Anterior cingulate cortex (tissue), 58 donors: ENCODE data around the gene ABCF3.

Experiments
- DNase-seq, 58 donors: peaks; one replicate each; lab custom pipeline; 2025; lab: John Stamatoyannopoulos, UW

Gene ABCF3

DNA sequence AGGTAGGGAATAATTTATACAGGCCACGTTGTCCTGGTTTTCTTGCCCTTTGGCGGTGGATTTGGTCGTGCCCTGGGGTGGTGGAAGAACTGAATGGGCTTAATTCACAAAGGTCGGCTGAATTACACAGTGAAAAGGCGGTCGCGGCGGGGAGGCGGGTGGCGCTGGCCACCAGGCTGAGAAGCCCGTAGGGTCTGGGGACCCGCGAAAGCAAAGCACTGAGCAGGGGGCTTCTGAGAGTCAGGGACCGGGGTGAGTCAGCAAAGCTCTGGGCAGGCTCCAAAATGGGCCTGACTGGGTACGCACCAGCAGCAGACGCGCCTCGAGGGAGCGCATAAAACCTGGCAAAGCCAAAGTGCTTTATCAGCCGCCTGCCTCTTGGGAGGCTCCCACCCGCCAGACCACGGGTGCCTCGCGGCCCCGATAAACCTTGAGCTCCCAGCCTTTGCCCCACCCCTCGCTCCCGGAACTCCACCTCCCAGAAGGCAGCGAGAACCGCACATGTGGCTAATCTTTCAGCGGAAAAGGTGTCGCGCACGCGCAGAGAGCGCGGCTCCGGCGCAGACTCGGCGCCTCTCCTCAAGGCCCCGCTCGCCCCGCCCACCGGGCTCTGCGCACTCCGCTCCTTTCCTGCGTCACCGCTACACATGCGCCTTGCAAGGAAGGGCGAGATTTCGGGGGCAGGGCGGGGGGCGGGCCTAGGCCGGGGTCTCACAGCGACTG lies 377 bp upstream of the ABCF3 start:
- peak; percentile 88 to 100 (median 98) for DNase-seq

DNA sequence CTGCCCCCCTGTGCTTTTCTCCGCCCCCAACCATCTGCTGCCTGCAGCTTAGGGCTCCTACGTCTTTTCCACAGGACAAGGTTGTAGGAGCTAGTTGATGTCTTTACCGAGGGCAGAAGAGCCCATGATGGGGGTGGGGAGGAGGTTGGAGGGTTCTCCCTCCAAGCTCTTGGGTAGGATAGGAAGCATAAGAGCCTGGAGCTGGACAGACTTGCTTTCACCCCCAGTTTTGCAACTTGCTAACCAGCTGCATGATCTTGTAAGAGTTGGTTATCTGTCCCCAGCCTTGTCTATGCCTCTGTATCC lies 856 bp downstream of the ABCF3 start:
- DNase-seq, result no peak

DNA sequence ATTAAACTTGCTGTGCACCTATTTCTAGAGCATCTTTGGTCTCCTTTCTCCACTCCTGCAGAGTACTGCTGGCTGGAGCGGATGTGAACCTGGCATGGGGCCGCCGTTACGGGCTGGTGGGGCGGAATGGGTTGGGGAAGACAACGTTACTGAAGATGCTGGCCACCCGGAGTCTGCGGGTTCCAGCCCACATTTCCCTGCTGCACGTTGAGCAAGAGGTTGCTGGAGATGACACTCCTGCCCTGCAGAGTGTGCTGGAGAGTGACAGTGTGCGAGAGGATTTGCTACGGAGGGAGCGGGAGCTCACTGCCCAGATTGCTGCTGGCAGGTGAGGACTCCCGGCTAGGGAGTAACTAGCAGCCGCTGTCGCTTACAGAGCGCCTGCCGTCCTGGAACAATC lies 2.1 kb downstream of the ABCF3 start:
- DNase-seq, result no peak

DNA sequence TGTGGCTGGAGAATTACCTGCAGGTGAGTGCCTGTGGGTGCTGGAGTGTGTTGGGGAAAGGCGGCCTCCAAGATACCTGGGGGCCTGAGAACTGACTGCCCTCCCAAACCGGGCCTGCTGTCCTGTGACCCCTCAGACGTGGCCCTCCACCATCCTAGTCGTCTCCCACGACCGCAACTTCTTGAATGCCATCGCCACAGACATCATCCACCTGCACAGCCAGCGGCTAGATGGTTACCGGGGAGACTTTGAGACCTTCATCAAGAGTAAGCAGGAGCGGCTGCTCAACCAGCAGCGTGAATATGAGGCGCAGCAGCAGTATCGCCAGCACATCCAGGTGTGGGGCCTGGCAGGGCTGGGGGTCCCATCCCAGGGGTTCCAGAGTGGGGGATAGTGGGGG lies 3.4 kb downstream of the ABCF3 start:
- no peak for DNase-seq

DNA sequence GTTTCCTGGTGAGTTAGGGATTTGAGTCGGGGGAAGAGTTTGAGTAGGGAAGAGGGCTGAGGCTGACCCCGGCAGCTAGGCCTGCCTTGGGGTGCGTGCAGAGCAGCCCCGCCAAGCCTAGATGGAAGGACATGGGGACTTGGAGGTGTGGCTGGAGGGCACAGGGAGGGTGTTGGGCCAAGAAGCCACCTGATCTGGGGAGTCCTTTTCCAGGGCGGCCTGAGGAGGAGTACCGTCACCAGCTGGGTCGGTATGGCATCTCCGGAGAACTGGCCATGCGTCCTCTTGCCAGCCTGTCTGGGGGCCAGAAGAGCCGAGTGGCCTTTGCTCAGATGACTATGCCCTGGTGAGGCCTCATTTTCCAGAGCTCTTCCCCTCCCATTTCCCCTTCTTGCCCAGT lies 6.9 kb downstream of the ABCF3 start:
- no peak for DNase-seq

DNA sequence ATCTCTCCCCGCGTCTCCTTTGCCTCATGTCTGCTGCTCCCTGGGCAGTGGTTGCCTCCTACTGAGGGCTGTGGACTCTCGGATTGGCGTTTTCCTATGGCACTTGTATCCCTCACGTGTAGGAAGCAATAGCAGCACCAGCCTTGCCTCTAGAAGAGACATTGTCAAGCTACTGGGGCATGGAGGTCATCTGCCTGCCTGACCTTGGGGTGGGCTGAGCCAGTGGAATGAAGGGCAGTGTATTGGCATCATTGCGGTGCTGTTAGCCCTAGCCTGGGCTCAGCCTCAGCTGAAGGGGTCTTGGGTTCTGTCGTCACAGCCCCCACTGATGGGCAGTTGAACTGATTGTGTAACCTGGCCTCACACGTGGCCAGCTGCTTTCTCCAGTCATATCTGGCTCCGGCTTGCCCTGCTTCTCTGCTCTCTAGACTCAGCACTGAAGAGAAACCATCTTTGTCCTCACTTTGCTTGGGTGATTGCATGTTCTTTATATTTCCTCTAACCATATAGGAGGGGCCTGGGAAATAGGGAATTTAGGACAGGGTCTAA lies 8.1 kb downstream of the ABCF3 start:
- no peak for DNase-seq

DNA sequence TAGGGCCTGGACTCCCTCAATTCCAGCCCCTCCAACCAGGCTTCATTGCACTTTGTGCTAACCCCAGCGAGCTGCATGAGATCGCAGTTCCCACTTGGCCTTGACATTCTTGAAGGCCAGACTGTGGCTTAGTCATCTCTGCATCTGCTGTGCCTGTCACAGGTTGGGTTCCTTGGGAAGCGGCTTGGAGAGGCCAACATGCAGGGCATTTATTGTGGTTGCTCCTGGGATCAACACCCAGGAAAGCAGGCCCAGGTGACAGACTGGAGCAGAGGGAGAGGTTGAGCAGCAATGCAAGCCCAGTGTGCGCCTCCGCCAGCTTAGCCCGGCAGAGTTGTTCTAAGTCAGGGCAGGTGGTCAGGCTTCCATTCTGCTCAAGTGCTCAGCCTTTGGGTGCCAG lies 10.5 kb downstream of the ABCF3 start:
- no peak for DNase-seq

DNA sequence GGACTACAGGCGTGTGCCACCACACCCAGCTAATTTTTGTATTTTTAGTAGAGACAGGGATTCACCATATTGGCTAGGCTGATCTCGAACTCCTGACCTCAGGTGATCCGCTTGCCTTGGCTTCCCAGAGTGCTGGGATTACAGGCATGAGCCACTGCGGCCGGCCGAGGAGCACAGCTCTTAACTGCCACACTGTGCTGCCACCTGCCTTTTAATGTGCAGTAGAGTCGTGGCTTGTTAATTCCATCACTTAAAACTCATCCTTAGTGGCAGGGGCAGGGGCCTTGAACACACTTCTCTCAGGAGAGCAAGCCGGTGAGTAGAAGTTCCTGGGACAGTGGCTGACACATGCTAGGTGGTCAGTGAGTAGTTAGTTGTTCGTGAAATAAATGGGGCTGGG lies 12.5 kb downstream of the ABCF3 start:
- no peak for DNase-seq

DNA sequence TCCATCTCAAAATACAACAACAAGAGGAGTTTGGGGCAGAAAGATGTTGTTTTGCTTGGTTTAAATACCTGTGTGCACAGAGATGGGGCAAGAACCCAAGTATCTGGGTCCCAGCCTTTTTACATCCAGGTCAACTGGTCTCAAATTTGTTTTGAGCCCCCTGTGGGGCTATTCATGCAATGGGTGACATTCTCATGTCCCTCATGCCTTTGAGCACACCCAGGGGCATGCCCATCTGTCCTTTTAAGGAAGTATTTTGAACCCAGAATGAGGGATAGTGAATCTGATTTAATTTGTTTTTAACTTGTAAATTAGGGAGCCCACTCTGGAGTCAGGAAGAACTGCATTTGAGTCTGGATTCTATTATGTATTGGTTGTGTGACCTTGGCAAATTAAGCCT lies 14.8 kb downstream of the ABCF3 start:
- DNase-seq, result no peak

DNA sequence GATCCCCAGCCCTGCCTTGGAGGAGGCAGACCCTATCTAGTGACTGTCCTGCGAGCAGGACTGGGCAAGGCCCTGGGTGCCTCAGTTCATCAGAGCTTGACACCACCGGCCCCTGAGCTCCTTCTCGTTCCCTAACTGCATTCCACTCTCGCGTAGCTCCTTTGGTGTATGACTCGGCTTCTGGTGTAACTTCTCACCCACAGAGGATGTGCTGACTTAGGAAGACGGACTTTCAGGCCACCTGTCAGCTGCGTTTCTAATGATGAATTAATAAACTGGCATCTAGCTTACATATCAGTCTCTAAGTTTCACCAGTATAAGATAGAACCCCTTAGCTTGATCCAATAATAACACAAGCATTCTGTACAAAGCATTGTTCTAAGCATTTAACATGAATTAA lies 17.5 kb downstream of the ABCF3 start:
- DNase-seq, result no peak

DNA sequence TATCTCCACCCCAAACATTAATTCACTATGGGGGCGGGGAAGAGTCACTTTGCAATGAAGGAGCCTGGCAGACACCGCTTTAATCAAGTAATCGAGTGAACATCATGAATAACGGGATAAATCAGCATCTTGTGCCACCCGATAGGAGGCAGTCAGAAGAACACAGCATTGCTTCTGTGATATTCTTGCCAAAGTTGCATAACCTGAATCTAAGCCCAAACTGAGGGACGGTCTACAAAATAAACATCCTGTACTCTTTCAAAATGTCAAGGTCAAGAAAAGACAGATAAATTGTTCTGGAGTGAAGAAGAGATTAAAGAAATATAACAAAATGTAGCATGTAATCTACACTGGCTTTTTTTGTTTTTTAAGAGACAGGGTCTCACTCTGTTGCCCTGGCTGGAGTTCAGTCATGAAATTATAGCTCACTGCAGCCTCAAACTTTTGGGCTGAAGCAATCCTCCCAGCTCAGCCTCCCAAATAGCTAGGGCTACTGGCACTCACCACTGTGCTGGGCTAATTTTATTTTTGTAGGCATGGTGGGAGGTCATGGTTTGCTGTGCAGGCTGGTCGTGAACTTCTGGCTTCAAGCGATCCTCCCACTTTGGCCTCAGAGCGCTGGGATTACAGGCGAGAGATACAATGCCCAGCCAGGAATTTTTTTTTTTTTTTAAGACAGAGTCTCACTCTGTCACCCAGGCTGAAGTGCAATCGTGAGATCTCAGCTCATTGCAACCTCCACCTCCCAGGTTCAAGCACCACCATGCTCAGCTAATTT lies 23.3 kb downstream of the ABCF3 start:
- no peak for DNase-seq

DNA sequence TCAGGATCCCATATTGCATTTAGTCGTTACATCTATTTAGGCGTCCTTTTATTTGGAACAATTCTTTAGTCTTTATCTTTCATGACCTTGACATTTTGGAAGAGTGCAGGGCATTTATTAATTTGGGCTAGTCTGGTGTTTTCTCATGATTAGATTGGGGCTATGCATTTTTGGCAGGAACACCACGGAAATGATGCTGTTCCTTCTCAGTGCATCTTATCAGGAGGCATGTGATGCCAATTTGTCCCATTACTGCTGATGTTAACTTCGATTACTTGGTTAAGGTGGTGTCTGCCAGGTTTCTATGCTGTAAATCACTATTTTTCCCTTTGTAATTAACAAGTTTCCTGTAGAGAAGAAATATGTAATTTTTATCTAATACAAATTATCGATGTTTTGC lies 25.3 kb downstream of the ABCF3 start:
- DNase-seq, result no peak

DNA sequence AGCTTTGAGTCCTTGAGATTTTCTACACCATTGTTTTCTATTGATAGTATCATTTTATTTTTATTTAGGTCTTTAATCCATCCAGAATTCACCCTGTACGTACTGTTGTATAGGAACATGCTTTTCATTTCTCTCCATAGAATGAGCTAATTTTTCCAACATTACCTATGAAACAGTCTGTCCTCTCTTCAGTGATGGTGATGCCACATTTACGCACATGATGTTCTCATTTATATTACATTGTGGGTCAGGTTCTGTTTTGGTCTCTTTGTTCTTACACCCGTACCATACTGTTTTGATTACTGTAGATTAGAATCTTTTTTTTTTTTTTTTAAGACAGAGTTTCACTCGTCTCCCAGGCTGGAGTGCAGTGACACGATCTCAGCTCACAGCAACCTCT lies 25.7 kb downstream of the ABCF3 start:
- DNase-seq, result no peak

DNA sequence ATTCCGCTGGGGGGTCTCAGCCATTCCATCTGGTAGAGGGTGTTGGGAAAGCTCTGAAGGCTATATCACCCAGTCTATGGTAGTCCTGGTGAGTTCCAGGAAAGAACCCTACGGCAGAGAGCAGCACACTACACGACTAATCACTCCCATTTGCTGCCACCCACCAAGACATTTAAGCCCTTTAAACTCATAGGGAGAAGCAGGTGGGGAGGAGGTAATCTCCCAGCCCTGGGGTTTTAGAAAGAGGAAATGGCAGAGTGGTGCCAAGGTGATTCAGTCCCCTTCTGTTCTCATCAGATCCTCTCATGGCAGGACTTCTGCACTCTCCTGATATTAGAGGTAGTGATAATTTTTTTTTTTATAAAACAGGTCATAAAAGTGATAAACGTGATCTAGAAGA lies 32.8 kb downstream of the ABCF3 start:
- DNase-seq, result no peak

DNA sequence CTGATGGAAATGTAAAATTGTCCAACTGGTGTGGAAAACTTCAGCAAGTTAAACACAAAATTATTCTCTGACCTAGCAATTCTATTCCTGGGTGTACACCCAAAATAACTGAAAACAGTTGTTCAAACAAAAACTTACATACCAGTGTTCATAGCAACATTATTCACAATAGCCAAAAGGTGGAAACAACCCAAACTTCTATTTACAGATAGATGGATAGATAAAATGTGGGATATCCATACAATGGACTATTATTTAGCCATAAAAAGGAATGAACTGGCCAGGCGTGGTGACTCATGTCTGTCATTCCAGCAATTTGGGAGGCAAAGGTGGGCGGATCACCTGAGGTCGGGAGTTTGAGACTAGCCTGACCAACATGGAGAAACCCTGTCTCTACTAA lies 36.5 kb downstream of the ABCF3 start:
- no peak for DNase-seq

DNA sequence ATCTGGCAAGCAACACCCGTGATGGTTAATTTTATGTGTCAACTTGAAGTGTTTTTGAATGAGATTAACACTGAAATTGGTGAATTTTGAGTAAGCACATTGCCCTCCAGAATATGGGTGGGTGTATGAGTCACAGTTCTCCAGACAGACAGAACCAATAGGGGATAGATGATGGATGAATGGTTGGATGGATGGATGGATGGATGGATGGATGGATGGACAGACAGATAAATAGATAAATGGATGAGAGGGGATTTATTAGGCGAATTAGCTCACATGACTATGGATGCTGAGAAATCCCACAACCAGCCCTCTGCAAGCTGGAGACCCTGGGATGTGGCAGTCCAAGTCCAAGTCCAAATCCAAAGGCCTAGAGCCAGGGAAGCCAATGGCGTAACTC lies 37.9 kb downstream of the ABCF3 start:
- no peak for DNase-seq

DNA sequence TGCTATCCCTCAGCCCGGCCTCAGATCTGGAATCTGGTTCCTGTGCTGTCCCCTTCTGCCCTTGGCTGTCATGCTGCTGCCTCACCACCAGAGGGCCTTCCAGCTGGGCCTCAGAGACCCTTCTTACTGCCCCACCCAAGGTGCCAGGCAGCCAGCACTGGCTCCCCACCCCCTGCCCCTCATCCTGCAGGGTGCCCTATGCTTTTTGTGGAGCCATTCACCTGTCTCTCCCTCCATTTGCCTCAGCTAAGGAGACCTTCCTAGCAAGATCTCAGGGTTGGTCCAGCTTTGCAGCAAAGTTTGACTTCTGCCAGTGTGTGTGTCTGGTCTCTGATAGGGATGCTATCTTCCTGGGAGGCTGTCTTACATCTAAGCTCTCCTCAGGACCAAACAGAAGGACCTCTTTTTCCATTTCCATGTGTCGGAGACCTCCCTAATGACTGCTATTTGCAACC lies 41.5 kb downstream of the ABCF3 start:
- DNase-seq, result peak in 2 of 58 donors; percentile 4 to 12

DNA sequence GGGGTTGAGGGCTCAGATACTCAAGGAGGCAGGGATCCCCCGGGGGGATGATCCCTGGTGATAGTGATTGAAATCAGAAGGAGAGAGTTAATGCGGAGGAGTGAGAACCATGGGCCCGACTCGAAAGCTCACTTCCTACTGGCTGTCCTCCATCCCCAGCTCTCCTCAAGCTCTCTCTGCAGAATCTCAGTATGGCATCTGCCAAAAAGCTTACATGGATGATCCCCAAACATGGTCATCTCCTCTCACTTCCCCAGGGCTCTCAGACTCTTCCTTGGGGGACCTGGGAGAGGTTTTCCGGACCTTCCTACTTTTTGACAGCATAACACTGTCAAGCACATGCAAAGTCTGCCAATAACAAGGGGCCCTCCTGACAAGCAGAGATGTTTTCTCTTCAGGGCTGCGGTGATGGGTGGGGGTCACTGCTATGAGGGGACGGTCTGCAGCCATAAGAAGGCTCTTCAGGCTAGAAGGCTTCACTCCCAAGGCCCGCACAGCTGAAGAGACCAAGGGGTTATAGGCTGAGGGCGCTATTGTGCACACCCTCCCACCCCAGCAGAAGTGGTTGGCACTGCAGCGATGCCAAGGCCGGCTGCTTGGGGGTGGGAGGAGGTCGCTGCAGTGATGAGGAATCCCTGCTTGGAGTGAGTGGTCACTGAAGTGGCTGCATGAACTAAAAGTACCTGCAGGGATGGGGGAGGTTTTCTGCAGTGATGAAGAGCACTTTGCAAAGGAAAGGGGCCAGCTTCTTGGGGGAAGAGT lies 42.6 kb downstream of the ABCF3 start:
- DNase-seq, result peak in 2 of 58 donors; percentile 18 to 36

DNA sequence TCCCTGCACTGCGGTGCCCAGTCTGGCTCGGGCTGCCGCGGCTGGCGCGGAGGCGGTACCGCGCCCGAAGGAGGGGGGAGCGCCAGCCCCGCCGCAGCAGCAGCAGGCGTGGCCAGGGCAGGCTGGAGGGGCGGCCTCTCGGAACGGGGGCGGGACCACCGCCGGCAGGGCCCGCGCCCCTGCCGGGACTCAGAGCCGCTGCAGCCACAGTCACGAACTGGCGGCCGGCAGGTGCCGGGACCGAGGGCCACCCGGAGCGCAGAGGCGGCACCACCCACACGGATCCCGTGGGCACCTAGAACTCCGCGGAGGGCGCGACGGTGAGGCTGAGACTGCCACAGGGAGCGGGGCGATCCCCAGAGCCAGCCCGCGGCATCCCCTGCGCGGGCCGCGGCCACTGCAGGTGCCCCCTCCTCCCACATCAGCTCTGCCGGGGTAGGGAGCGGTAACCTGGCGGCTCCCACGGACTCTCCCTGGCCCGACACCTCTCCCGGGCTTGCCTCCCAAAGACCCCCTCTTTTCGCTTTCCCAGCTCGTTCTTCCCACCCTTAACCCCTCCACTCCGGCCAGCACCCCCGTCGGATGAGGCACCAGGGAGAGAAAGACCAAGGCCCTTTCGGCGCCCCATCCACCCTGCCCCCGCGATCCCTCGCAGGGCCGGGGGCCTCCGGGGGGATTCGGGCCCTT lies 43.5 kb downstream of the ABCF3 start, which contains the start of gene VWA5B2:
Gene VWA5B2 (plus strand): TSS at position 192 of the 687 bp plus-strand sequence. CDS start 944 bp downstream, outside the sequence.
- DNase-seq, result peak in 39 of 58 donors; percentile 11 to 83 (median 41)

DNA sequence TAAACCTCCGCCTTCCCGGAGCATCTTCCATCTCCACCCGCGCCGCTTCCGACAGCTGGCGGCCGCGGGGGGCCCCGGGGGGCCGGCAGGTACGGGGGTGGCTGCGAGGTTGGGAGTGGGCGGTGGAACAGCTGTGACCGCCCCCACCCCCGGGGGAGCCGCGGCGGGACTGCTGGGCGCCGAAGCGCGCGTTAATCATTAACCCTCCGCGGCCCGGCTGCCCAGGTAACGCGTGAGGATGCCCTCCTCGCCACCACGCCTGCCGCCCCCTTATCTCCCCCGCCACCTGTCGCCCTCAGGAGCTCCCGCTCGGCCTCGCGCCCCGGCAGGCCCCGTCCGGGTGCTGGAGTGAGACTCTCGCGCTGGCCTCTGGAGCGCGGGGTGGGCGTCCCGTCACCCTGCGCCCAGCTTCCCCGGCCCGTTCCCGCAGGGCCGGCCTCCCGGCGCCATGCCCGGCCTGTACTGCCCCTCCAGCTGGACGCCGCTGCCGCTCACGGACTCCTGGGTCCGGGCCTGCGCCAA lies 44.1 kb downstream of the ABCF3 start:
- no peak for DNase-seq
